ENCODE data around the gene CCDC74A. TPM values are rescaled to one million over a fixed set of nuclear protein-coding genes. Genes with fewer than 3 reads are reported as not detected.
"Not testable (repeated sequence)": the region's sequence is repeated elsewhere in the genome, so short reads cannot be mapped to it uniquely, and the experiment has no call there.

Gene CCDC74A
- total RNA-seq, 2 experiments from 2014 or later: 9.4 to 10.0 TPM

- Mint-ChIP-seq H3K36me3 (ENCODE audit: low read depth) (peaks cover 18% of the 10 kb centered on the region), H3K27me3 (ENCODE audit: low read depth) (no peaks in the 10 kb centered on the region), H3K27ac (no peak overlapping the region), H3K4me1 (ENCODE audit: low read depth) (no peaks in the 10 kb centered on the region), H3K4me3 (no peak overlapping the region), H3K9me3 (ENCODE audit: insufficient read depth) (no peaks in the 10 kb centered on the region)
- ChIA-PET POLR2A (no interaction called here), CTCF (interaction anchor here (1.4 kb wide), 1 partner anchor 28 kb away, joined by 3 read pairs; the partner anchor contains the start of gene MZT2A)
- DNase-seq: no peak
- ATAC-seq: no peak
Observed at GRCh38 chr2:131520526-131520925, 7.2 kb upstream of the CCDC74A start.

GRCh38 chr2:131521524-131521923 lies 6.2 kb upstream of the CCDC74A start:
- H3K9me3 Mint-ChIP-seq (ENCODE audit: insufficient read depth); H3K27me3 Mint-ChIP-seq (ENCODE audit: low read depth); POLR2A ChIA-PET; DNase-seq; ATAC-seq; H3K27ac Mint-ChIP-seq; H3K4me3 Mint-ChIP-seq; H3K4me1 Mint-ChIP-seq (ENCODE audit: low read depth); CTCF ChIA-PET: not testable (repeated sequence)
- peaks cover 16% of the 10 kb centered on the region for H3K36me3 Mint-ChIP-seq (ENCODE audit: low read depth)

DNA sequence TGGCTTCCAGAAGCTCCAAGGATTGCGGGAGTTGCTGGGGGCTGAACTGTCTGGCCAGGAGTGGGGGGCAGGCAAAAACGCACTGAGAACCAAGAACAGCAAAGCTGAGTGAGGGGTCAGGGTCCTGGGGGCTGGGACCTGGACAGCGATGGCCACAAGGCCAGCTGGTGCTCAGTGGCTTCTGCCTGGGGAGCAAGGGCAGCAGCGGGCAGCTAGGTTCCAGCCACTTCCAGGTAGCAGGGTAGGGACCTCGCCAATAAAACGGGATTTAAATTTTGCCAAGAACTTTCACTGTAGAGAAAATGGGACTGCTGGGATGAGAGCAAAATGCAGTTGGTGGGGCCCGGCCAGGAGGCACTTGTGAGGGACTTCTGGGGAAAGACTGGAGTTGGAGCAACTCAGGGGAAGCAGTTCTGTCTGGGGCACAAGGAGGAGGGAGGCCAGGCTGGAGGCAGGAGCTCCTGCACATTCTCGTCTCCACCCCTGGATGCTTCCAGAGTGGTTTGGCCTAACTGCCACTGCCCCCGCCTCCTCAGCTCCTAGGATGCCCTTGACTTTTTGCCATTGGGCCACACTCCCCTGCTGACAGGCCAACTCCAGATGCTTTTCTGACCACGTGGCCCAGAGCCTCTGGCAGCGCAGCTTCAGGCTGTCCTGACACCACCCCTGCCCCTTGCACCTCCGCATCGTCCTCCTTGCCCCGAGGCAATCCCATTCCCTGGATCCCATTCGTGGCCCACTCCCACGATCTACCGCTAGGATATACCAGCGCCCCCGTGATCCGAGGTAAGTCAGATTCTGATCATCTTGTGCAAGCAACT lies 5.5 kb upstream of the CCDC74A start:
- ChIA-PET POLR2A (no interaction called here), CTCF (no interaction called here)
- no peak overlapping the region for H3K4me3 Mint-ChIP-seq
- H3K4me1 Mint-ChIP-seq (ENCODE audit: low read depth): peaks cover 6% of the 10 kb centered on the region
- no peak overlapping the region for H3K27ac Mint-ChIP-seq
- DNase-seq (no peak), ATAC-seq (no peak)
- peaks cover 13% of the 10 kb centered on the region for H3K36me3 Mint-ChIP-seq (ENCODE audit: low read depth)
- H3K9me3 Mint-ChIP-seq (ENCODE audit: insufficient read depth): no peaks in the 10 kb centered on the region
- no peaks in the 10 kb centered on the region for H3K27me3 Mint-ChIP-seq (ENCODE audit: low read depth)

GRCh38 chr2:131525256-131525655 lies 2.4 kb upstream of the CCDC74A start:
- ATAC-seq; H3K27ac Mint-ChIP-seq; DNase-seq; H3K9me3 Mint-ChIP-seq (ENCODE audit: insufficient read depth); H3K36me3 Mint-ChIP-seq (ENCODE audit: low read depth); H3K27me3 Mint-ChIP-seq (ENCODE audit: low read depth); CTCF ChIA-PET; H3K4me3 Mint-ChIP-seq; POLR2A ChIA-PET: not testable (repeated sequence)
- peaks cover 25% of the 10 kb centered on the region for H3K4me1 Mint-ChIP-seq (ENCODE audit: low read depth)

GRCh38 chr2:131528981-131529863 lies 1.5 kb downstream of the CCDC74A start:
- Mint-ChIP-seq H3K4me3 (peak overlapping the region; percentile 62), H3K27ac (peak overlapping the region; percentile 57), H3K4me1 (ENCODE audit: low read depth) (peaks cover 25% of the 10 kb centered on the region)
- POLR2A ChIA-PET; H3K27me3 Mint-ChIP-seq (ENCODE audit: low read depth); H3K9me3 Mint-ChIP-seq (ENCODE audit: insufficient read depth); H3K36me3 Mint-ChIP-seq (ENCODE audit: low read depth): not testable (repeated sequence)
- ATAC-seq (peak; percentile 4), DNase-seq (peak; percentile 27)
- CTCF ChIA-PET: interaction anchor here (1.3 to 3.6 kb wide), 2 partner anchors 36 to 115 kb away, joined by 3 to 21 read pairs; partner anchors contain the start of gene MZT2A

DNA sequence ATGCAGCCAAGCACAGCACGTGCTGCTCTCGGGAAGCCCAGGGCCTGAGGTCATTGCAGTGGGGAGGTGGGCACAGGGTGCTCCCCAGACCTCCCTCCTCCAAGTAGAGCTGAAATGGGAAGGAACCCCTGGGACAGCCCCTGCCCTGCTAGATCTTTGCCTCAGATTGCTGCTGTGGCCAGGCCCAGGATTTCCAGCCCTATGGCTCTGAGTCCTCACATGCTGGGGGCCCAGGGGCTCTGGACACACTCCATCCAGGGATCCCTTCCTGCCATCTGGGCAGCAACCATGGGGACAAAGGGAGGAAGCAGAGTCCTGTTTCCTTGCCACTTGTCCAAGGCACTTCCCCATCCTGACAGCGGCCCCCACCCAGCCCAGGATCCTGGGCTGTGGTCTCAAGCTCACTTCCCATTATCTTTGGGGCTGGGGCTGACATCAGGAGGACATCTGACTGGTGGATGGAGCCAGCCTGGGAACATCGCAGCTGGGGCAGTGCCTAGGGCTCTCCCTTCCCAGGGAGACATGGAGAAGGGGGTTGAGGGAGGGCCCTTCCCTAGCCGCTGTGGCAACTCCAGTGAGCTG lies 2.3 kb downstream of the CCDC74A start:
- H3K9me3 Mint-ChIP-seq (ENCODE audit: insufficient read depth); H3K4me3 Mint-ChIP-seq; H3K27me3 Mint-ChIP-seq (ENCODE audit: low read depth); H3K27ac Mint-ChIP-seq; H3K36me3 Mint-ChIP-seq (ENCODE audit: low read depth); ATAC-seq; POLR2A ChIA-PET: not testable (repeated sequence)
- peaks cover 25% of the 10 kb centered on the region for H3K4me1 Mint-ChIP-seq (ENCODE audit: low read depth)
- DNase-seq: peak; percentile 16
- CTCF ChIA-PET: interaction anchor here (1.3 kb wide), 1 partner anchor 116 kb away, joined by 3 read pairs; no protein-coding TSS in a partner anchor

DNA sequence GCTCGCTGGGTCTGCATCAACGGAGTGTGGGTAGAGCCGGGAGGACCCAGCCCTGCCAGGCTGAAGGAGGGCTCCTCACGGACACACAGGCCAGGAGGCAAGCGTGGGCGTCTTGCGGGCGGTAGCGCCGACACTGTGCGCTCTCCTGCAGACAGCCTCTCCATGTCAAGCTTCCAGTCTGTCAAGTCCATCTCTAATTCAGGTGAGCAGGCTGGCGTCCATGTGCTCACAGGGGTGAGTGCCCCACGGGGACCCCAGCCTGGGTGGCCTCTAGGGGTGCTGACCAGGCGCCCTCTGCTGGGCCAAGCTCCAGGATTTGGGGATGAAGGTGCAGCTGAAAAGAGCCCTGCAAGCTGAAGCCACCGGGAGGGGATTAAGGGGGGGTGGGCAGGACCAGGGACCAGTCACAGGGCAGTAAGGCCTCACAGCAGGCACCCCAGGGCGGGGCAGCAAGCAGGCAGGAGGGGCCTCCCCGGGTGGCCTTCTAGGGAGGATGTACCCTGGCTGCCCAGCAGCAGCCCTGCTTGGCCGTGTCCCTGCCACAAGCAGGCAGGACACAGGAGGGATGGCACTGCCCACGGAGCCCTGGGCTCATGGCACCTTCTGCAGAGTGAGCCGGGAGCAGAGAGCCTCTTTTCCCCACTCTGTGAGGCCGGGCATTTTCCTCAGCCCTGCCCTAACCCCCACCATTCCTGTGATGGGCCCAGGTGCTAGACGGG lies 3.1 kb downstream of the CCDC74A start:
- H3K9me3 Mint-ChIP-seq (ENCODE audit: insufficient read depth); H3K36me3 Mint-ChIP-seq (ENCODE audit: low read depth); ATAC-seq; POLR2A ChIA-PET; DNase-seq; H3K27ac Mint-ChIP-seq; H3K27me3 Mint-ChIP-seq (ENCODE audit: low read depth); CTCF ChIA-PET; H3K4me3 Mint-ChIP-seq: not testable (repeated sequence)
- H3K4me1 Mint-ChIP-seq (ENCODE audit: low read depth): peaks cover 25% of the 10 kb centered on the region

DNA sequence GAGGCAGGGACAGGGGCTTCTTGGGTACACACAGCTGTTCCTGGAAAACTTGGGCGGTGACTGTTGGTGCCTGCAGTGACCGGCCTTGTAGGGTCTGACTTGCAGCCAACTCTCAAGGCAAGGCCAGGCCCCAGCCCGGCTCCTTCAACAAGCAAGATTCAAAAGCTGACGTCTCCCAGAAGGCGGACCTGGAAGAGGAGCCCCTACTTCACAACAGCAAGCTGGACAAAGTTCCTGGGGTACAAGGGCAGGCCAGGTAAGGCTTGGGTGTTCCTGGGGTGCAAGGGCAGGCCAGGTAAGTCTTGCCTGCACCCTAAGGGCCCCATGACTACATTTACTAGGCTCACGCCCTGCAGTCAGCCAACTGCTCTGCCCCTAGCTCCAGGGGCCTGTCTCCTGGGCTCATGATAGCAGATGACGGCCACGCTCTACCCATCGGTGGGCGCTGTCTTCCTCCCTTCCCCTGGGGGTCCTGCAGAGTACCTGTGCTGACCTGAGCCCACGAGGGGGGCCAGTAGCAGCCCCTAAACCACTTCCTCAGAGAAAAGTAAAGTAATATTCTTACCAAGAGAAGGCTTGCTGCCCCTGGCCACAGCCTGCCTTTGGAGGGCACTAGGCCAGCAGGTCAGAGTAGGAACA lies 4.0 kb downstream of the CCDC74A start:
- H3K36me3 Mint-ChIP-seq (ENCODE audit: low read depth); H3K4me3 Mint-ChIP-seq; POLR2A ChIA-PET; H3K27me3 Mint-ChIP-seq (ENCODE audit: low read depth); H3K9me3 Mint-ChIP-seq (ENCODE audit: insufficient read depth); H3K27ac Mint-ChIP-seq; CTCF ChIA-PET; DNase-seq; ATAC-seq: not testable (repeated sequence)
- H3K4me1 Mint-ChIP-seq (ENCODE audit: low read depth): peaks cover 23% of the 10 kb centered on the region

GRCh38 chr2:131532723-131533608 lies 5.3 kb downstream of the CCDC74A start:
- ATAC-seq; H3K36me3 Mint-ChIP-seq (ENCODE audit: low read depth); DNase-seq: not testable (repeated sequence)

DNA sequence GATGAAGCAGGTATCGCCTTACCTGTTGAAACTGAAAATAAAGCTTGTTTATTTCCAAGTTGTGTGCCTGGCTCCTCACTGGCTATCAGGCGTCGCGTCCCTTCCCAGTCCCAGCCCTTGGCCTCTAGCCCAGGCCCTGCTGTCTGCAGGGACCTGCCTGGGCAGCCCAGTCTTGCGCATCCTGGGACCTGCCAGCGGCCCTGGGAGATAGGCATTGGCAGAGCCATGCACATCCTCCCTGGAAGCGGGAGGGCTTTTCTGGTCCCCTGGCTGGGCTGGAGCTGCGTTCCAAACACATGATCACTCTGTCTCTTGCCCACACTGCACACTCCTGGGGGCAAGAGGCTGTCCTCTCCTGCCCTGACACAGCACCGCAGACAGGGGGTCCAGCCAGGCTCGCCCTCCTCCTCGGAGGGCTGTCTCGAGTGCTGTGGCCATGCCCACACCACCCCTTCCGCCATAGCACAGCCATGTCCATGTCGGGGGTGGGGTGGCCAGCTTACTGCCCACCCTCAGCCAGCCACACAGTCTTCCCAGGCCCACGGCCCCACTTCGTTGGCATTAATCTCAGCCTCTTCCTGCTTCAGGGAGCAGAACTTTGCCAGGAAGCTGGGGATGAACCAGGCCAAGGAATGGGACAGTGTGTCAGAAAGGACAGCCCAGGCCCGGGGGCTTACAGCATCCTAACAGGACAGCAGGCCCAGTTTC lies 6.1 kb downstream of the CCDC74A start:
- H3K27me3 Mint-ChIP-seq (ENCODE audit: low read depth); POLR2A ChIA-PET; H3K36me3 Mint-ChIP-seq (ENCODE audit: low read depth); H3K27ac Mint-ChIP-seq; H3K4me3 Mint-ChIP-seq; ATAC-seq; CTCF ChIA-PET; DNase-seq; H3K9me3 Mint-ChIP-seq (ENCODE audit: insufficient read depth): not testable (repeated sequence)
- H3K4me1 Mint-ChIP-seq (ENCODE audit: low read depth): peaks cover 11% of the 10 kb centered on the region

More at GRCh38 chr2:131532723-131533608, 5.3 kb downstream of the CCDC74A start:
- H3K27me3 Mint-ChIP-seq (ENCODE audit: low read depth); CTCF ChIA-PET; POLR2A ChIA-PET; H3K9me3 Mint-ChIP-seq (ENCODE audit: insufficient read depth); H3K4me3 Mint-ChIP-seq; H3K27ac Mint-ChIP-seq: not testable (repeated sequence)
- peaks cover 15% of the 10 kb centered on the region for H3K4me1 Mint-ChIP-seq (ENCODE audit: low read depth)
